ENCODE data around the gene MEAF6. TPM values are rescaled to one million over a fixed set of nuclear protein-coding genes. Genes with fewer than 3 reads are reported as not detected.

MEAF6 gene
- total and polyA plus RNA-seq, 8 donors = 25.8 to 76.3 (median 53.8) TPM

DNA sequence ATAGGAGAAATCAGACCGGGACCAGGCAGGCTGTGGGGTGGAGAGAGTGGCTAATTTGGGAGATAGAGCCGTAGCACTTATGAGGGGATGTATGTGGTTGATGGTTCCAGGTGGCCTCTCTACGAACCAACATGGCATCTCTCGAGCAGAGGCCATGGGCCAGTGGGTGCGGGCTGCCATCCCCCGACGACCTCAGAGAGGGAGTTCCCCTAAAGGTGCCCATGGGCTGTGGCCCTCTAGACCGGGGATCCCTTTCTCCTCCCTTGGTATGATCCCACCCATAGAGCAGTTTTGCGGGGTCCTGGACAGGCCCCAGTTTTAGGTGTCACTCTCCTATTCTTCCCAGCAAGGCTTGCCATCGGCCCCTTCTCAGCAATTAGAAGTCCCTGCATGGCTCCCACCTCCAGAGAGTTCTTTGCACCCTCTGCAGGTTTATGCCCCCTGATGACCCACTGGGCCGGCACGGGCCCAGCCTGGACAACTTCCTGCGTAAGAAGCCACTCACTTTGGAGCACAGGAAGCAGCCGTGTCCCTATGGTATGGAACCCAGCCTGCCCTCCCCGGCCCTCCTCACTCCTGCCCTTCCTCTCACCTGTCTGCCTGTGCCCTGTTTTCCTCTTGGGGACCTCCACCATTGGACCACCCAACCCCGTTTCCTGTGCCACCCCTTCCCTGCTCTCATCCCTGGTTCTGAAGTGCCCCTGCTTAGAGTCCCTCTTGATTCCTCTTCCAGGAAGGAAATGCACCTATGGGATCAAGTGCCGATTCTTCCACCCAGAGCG, 32.4 kb downstream of the MEAF6 start:
- intact Hi-C loops (cut with DNase I; ENCODE audit: low total_unique reads) = no loop called here
- H3K4me1 ChIP-seq = peaks cover 76 to 100% (median 89%) of the 10 kb centered on the region in 4 donors
- H3K4me3 ChIP-seq = peak overlapping the region in 1 of 4 donors; percentile 85
- H3K27me3 ChIP-seq = no peaks in the 10 kb centered on the region
- no peak for DNase-seq
- 83 to 89% (median 88%) methylated on average over 18 of the region's 18 CpGs for WGBS, 5 donors
- no peak for TF ChIP-seq EP300 (IDR thresholded peaks at IDR 0.05)
- no peak for TF ChIP-seq POLR2AphosphoS5 (IDR thresholded peaks at IDR 0.05)
- TF ChIP-seq POLR2A (IDR thresholded peaks at IDR 0.05) = no peak
- TF ChIP-seq, protein P1, sequence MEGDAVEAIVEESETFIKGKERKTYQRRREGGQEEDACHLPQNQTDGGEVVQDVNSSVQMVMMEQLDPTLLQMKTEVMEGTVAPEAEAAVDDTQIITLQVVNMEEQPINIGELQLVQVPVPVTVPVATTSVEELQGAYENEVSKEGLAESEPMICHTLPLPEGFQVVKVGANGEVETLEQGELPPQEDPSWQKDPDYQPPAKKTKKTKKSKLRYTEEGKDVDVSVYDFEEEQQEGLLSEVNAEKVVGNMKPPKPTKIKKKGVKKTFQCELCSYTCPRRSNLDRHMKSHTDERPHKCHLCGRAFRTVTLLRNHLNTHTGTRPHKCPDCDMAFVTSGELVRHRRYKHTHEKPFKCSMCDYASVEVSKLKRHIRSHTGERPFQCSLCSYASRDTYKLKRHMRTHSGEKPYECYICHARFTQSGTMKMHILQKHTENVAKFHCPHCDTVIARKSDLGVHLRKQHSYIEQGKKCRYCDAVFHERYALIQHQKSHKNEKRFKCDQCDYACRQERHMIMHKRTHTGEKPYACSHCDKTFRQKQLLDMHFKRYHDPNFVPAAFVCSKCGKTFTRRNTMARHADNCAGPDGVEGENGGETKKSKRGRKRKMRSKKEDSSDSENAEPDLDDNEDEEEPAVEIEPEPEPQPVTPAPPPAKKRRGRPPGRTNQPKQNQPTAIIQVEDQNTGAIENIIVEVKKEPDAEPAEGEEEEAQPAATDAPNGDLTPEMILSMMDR (IDR thresholded peaks at IDR 0.05) = no peak
- peaks cover 54 to 66% (median 60%) of the 10 kb centered on the region in 4 donors for H3K36me3 ChIP-seq
- H3K9me3 ChIP-seq = no peaks in the 10 kb centered on the region
- peak overlapping the region in 4 of 5 donors; percentile 81 to 99 (median 97) for H3K27ac ChIP-seq

DNA sequence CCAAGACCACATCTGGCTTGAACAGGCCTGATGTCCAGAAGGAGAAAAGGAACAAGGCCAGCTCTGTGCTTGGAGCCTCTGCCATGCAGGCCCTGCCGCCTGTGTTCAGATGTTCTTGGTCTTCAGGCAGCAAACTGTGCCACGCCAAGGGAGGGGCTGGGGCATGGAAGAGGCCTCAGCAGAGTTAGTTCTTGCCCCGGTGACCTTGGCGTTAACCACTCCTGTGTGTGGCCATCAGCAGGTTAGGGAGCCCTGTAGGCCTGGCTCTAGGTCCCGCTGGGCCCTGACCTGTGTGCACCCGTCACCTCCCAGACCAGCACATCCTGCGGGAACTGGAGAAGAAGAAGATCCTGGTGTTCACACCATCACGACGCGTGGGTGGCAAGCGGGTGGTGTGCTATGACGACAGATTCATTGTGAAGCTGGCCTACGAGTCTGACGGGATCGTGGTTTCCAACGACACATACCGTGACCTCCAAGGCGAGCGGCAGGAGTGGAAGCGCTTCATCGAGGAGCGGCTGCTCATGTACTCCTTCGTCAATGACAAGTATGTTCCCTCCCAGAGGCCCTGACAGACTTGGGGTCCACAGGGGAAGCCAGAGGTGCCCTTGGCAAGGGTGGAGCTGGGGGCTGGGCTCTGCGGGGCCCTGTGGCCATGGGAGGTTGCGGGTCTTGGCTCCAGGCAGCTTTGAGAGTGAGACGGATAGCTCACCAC, 33.1 kb downstream of the MEAF6 start:
- DNase-seq = peak in 1 of 2 donors; percentile 39
- Histone ChIP-seq H3K27me3 (no peaks in the 10 kb centered on the region), H3K4me1 (peaks cover 76 to 100% (median 88%) of the 10 kb centered on the region in 4 donors), H3K36me3 (peaks cover 54 to 66% (median 60%) of the 10 kb centered on the region in 4 donors), H3K4me3 (peak overlapping the region in 1 of 4 donors; percentile 85), H3K9me3 (no peaks in the 10 kb centered on the region), H3K27ac (peak overlapping the region in 4 of 5 donors; percentile 97 to 99 (median 98))
- 80 to 89% (median 82%) methylated on average over 21 to 26 of the region's 26 CpGs for WGBS, 5 donors
- intact Hi-C loops (cut with DNase I; ENCODE audit: low total_unique reads) = no loop called here
- TF ChIP-seq POLR2AphosphoS5 (IDR thresholded peaks at IDR 0.05) = peak in 2 of 3 donors; percentile 4 to 54
- no peak for TF ChIP-seq EP300 (IDR thresholded peaks at IDR 0.05)

DNA sequence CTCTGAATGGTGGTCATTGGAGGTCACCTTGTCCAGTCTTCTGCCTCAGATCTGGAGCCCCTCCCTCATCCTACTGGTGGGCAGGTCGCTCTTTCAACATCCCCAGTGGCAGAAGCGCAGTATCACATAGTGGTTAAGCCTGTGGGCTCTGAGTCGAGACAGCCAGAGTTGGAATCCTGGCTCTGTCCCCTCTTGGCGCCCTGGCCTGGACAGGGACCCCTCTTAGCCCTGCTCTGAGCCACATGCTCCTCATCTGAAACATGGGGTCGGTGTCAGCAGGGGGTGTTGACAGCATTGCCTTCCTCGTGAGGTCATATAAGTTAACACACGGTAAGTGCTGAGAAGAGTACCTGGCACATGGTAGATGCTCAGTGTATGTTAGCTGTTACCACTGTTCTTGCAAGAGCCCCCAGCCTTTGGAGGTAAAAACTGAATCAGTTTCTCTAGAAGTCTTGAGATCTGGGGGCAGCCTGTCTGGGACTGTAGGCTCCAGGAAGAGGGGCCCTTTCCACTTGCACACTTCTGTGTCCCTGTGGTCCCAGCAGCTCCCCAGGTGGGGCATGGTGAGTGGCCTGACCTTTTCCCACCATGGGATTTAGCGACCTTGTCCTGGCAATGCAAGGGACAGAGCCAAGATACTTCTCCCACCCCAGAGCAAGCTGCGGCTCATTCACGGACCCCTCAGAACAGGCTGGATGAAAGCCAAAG, 33.8 kb downstream of the MEAF6 start:
- Histone ChIP-seq H3K9me3 (no peaks in the 10 kb centered on the region), H3K4me1 (peaks cover 76 to 100% (median 88%) of the 10 kb centered on the region in 4 donors), H3K27ac (peak overlapping the region; percentile 93 to 99 (median 97)), H3K4me3 (peak overlapping the region in 2 of 4 donors; percentile 58 to 85), H3K36me3 (peaks cover 54 to 71% (median 63%) of the 10 kb centered on the region in 4 donors), H3K27me3 (no peaks in the 10 kb centered on the region)
- intact Hi-C loops (cut with DNase I; ENCODE audit: low total_unique reads) = no loop called here
- TF ChIP-seq POLR2AphosphoS5 (IDR thresholded peaks at IDR 0.05) (no peak), EP300 (IDR thresholded peaks at IDR 0.05) (no peak), POLR2A (IDR thresholded peaks at IDR 0.05) (no peak)
- TF ChIP-seq, protein P1 (IDR thresholded peaks at IDR 0.05) = no peak
- no peak for DNase-seq
- whole genome bisulfite sequencing, 5 donors = 75 to 84% (median 78%) methylated on average over 5 to 10 of the region's 10 CpGs

DNA sequence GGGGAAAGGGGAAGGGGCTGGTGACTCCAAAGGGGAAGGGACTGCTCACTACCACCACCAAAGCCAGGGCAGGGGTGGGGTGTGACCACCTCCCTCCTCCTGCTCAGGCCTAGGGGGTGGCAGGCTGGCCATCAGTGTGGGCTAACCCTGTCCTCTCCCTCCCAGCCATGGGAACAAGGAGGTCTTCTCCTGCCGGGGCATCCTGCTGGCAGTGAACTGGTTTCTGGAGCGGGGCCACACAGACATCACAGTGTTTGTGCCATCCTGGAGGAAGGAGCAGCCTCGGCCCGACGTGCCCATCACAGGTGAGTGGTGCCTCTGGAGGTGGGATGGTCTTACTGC, 34.5 kb downstream of the MEAF6 start:
- H3K9me3 ChIP-seq = no peaks in the 10 kb centered on the region
- no peaks in the 10 kb centered on the region for H3K27me3 ChIP-seq
- DNase-seq = no peak
- peaks cover 76 to 99% (median 87%) of the 10 kb centered on the region in 4 donors for H3K4me1 ChIP-seq
- peak overlapping the region; percentile 93 to 99 (median 97) for H3K27ac ChIP-seq
- intact Hi-C loops (cut with DNase I; ENCODE audit: low total_unique reads) = no loop called here
- peak overlapping the region; percentile 36 to 93 (median 72) for H3K4me3 ChIP-seq
- H3K36me3 ChIP-seq = peaks cover 54 to 74% (median 64%) of the 10 kb centered on the region in 4 donors
- TF ChIP-seq, protein P1 (IDR thresholded peaks at IDR 0.05) = peak in 1 of 7 experiments; percentile 10
- no peak for TF ChIP-seq POLR2AphosphoS5 (IDR thresholded peaks at IDR 0.05)
- 40 to 56% (median 44%) methylated on average over 4 to 5 of the region's 5 CpGs for WGBS, 5 donors

Measured in stomach (tissue), 9 donors.